GM19324 (cell line): ENCODE results near the gene ALG11.

ENCODE experiments used
- ATAC-seq: cut with Tn5 transposase; IDR thresholded peaks from one replicate; pipeline ENCODE4 v1.9.1; 2021; ENCODE audit warnings: mild to moderate bottlenecking, moderate library complexity; ENCODE audit not compliant: unreplicated experiment, low FRiP score

ALG11 gene

DNA sequence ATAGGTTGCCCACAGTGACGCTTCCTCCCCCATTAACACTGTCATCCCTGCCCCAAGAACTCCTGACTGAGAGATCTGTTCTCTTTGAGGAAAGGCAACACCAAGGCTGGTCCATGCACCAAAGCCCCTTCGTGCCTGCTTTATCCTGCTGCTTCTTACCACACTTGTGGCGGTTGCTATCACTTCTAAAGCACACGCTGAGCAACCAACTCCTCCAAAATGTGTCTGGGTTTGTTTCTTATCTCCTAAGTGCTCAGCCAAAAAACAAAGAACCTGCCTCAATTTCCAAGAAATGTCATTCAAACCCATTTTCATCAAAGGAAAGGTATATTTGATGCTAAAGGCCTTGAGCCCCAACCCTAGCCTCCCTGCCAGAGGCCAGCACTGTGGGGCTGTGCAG, 15.6 kb upstream of the ALG11 start:
- ATAC-seq: no peak

DNA sequence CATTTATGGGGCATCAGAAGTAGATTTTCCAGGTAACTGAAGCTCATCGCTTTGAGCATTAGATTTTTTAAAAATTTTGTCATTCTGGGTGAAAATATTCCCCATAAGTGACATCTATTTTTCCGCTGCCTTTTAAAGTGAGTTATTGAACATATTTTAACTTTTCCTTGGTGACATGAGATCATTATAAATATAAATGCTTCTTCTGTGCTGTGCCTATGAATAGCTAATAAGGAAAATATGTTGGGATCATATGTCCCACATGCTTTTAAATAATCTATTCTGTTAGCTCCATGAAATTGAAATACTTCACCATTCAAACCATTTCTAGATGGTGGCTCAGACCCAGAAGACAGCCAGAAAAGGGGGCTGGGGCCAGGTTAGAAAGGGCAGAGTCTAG, 15.0 kb upstream of the ALG11 start:
- no peak for ATAC-seq

- no peak for ATAC-seq
Measured at GRCh38 chr13:51997641-51998330, 14.4 kb upstream of the ALG11 start.

DNA sequence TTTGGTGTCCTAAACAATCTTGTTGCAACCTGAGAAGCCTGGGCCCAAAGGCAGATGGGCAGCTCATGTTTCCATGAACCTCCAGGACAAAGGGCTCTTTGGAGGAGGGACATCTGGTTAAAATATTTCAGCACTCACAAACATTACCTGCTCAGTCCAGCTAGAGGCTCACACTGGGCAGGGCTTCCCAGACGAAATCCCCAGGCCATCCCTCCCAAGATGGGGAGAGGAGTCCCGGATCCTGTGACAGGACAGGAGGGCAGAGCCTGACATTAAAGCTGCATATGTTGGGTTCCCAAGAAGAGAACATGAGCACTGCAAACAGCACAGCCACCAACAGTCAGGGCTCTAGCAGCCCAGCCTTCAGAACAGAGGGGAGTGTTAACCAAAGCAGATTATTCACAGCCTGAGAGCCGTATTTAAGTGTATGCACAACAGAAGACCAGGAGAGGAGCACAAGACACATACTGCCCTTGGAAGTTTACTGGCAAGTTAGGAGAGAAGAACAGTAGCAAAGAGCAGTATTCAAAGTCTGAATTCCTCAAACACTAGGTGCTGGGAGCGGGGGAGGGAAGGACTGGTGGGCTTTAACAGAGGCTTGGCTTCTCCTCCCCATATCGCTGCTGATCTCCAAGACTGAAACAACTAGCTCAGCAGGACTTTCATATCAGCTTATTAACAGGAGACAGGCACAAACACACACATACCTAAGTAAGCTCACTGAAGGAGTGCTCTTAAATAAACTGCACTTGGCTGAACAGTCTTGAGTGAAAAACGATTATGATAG, 13.3 kb upstream of the ALG11 start:
- ATAC-seq: no peak

DNA sequence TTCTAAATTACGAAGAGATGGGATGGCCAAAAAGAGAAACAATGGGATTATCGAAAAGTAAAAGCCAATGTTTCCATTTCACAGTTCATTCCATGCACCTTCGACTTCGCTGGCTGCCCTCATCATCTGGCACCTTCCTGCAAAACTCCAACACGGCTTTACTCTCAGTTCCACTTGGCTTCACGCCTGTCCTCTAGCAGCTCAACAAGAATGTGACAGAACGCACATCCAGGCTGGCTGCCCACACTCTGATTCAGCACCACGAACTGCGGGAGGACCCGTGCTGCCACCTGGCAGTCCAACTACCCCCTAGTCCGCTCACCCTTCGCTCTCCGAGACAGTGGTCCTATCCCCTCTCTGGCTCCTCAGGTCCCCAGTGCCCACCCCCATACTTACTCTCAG, 12.7 kb upstream of the ALG11 start:
- ATAC-seq: no peak

DNA sequence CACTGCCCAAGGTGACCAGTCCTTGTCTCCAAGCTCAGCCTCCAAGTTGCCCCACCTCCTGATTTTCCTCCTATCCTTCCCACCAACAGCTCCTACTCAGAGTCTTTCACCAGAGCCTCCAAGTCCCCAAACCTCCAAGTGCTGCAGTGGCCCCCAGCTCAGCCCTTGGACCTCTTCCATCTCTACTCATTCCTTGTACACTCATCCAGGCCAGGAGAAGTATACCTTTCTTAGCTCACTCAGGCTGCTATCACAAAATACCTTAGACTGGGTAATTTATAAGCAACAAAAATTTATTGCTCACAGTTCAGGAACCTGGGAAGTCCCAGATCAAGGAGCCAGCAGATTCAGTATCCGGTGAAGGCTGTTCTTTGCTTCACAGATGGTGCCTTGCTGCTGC, 12.3 kb upstream of the ALG11 start:
- no peak for ATAC-seq

GRCh38 chr13:52001120-52001731, 11.0 kb upstream of the ALG11 start:
- no peak for ATAC-seq

GRCh38 chr13:52002361-52002760, 9.8 kb upstream of the ALG11 start:
- no peak for ATAC-seq

- no peak for ATAC-seq
Measured at GRCh38 chr13:52003541-52003940, 8.7 kb upstream of the ALG11 start.

DNA sequence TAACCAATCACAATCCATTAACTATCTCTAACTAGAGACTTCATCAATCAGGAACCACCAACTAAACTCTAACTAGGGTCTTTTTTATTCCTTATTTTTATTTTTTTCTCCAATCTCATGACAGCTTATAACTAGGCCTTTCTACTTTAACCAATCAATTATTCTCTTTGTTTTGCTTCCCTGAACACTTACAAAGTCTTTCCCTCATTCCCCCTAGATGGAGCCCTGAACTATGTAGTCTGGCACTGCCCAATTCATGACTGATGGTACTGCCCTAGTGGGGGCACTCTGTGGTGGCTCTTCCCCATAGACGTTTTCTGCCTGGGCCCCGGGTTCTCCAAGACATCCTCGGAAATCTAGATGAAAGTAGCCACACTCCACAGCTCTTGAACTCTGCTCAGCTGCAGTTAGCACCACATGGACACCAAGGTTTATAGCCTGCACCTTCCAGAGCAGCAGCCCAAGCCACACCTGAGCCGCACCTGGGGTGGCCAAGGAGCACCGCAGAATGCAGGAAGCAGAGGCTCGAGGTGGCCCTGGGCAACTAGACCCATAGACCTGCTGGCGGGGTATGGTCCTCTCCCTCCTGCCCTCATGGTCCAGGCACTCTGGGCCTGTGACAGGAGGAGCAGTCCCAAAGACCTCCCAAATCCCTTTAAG, 7.6 kb upstream of the ALG11 start:
- ATAC-seq: no peak

- ATAC-seq: no peak
Measured at GRCh38 chr13:52005841-52006522, 6.2 kb upstream of the ALG11 start.

DNA sequence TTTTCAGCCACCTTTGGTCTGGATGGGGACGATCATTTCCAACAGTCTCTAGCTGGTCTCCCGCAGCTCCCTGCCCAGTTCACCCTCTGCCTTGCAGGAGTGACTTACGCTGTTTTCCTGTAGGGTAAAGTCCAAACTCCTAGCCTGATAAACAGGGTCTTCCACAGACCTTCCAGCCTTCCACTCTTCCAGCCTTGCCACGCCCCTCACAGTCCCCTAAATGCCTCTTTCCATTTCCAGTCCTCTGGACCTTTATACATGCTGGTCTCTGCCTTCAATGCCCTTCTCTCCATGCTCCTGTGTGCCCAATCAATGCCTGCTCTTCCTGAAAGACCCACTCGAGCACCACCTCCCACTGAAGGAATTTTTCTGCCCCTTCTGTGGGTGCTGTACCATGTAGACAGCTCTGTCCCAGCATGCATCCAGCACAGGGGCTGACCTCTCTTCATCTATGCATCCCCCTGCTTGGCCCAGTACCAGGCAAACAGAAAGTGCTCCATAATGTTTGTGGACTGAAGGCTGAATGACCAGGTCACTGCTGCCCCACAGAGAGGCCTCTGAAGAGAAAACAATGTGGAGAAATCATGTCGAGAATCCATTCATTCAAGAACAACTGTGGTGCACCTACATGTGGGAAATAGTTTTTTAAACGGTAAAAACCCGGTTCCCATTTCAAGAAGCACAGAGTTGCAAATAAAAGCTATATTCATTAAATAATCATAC, 5.5 kb upstream of the ALG11 start:
- no peak for ATAC-seq

GRCh38 chr13:52009946-52010345, 2.3 kb upstream of the ALG11 start:
- no peak for ATAC-seq

DNA sequence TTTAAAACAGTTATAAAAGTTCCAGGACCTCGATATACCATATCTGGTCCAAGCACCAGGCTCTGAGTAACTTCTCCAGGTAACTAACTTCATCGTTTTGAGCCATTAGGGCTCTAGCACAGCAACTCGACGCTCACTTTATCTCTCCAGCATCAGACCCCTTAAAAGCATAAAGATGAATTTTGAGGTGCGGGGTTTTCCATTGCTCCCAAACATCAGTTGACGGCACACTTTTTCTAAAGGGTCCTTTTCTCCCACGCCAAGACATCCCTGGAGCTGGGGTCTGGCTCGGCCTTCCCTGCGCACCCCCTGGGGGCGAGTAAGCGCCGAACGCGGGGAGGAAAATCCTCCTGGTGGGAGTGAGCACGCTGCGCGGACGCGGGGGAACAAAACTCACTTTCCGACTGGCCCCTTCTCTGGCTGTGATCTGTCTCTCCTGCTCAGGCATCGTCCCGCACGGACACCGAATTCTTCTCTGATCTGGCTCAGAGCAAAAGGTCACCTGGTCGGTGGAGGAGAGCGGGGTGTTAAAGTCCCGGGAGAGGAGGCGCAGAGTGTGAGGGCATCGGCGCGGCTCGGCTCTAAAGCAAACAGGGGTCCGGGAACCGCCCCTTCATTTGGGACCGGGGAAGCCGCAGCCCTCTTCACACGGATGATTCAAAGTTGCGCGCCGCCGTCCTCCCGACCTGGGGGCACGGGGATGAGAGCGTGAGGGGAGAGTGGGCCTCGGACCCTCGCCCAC, 1.1 kb upstream of the ALG11 start, which contains the start of gene ATP7B:
Gene ATP7B (minus strand): TSS at position 561 of the 742 bp plus-strand sequence. CDS start 113 bp downstream, at position 448.
- no peak for ATAC-seq

DNA sequence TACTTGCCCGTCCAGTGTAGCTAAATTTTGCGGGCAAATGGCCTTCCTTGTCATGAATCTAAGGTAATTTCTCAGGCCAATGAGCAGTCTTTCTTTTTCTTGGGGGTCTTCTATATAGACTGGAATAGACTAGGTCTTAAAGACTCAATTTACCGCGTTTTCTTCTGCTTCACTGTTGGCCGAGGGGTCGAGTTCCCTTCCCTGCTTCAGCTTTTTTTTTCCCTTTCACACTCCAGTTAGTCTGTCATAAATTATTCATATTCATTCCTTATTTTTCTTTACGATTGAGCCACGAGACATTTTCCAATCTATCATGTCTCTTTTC, 276 bp downstream of the ALG11 start:
- no peak for ATAC-seq

DNA sequence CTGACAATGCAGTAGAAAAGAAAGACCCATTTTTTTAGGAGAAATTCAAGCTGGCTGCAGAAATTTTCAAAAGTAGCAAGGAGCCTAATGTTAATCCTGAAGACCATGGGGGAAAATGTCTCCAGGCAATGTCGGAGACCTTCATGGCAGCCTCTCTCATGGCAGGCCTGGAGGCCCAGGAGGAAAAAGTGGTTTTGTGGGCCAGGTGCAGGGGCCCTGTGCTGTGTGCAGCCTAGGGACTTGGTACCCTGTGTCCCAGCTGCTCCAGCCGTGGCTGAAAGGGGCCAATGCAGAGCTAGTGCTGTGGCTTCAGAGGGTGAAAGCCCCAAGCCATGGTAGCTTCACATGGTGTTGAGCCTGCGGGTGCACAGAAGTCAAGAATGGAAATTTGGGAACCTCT, 4.1 kb downstream of the ALG11 start:
- no peak for ATAC-seq

GRCh38 chr13:52020191-52020590, 8.0 kb downstream of the ALG11 start:
- no peak for ATAC-seq

DNA sequence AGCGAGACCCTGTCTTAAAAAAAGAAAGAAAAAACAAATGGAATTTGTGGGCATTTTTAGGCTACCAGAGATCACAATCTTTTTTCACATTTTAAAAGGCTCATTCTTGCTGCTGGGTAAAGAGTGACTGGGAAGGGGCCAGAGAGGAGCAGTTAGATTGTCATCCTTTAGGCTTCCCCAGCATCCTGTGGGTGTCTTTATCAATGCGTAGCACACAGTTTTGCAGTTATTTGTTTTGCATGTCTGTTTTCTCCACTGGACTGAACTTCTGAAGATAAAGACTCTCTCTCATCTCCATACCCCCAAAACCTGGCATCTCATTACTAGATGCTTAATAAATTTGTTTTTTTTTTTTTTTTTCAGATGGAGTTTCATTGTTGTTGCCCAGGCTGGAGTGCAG, 10.2 kb downstream of the ALG11 start:
- ATAC-seq: no peak

DNA sequence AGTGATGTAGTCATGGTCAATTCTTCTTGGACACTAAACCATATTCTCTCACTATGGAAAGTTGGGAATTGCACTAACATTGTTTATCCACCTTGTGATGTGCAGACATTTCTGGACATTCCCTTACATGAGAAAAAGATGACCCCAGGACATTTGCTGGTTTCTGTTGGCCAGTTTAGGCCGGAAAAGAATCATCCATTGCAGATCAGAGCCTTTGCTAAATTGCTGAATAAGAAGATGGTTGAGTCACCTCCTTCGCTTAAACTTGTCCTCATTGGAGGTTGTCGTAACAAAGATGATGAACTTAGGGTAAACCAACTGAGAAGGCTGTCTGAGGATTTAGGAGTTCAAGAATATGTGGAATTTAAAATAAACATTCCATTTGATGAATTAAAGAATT, 12.3 kb downstream of the ALG11 start, which contains the start of gene UTP14C:
Gene UTP14C (plus strand): TSS at position 211 of the 400 bp plus-strand sequence. CDS start 4,114 bp downstream, outside the sequence.
- ATAC-seq: no peak
